Suprapubic skin (tissue), 4 donors: ENCODE measurements around the gene DRG2.

Source experiments
- EP300 ChIP-seq: sonication (generic); formaldehyde crosslinking; IDR thresholded peaks from one replicate; pipeline ENCODE4 v1.6.1; 2017; ENCODE audit warnings: antibody characterized with exemption
- POLR2A ChIP-seq, 2 donors: fragments of 450-650 bp; IDR thresholded peaks; one replicate each; pipeline ENCODE4 v1.6.1; 2017; ENCODE audit warnings: antibody characterized with exemption in 2 of 2, mild to moderate bottlenecking in 2 of 2, moderate library complexity in 2 of 2
- POLR2AphosphoS5 ChIP-seq, 3 donors: sonication (generic); formaldehyde crosslinking; IDR thresholded peaks; one replicate each; pipeline ENCODE4 v1.6.1; 2017; ENCODE audit warnings: antibody characterized with exemption in 3 of 3
- TF ChIP-seq, protein P1 (sequence below), 2 donors: fragments of 200-600 bp in 1 of 2; fragments of 450-650 bp in 1 of 2; sonication (generic) in 1 of 2; IDR thresholded peaks; one replicate each; pipeline ENCODE4 v1.5.1; 2016 to 2019; ENCODE audit warnings: antibody characterized with exemption in 2 of 2, mild to moderate bottlenecking in 1 of 2, moderate library complexity in 1 of 2

DNA sequence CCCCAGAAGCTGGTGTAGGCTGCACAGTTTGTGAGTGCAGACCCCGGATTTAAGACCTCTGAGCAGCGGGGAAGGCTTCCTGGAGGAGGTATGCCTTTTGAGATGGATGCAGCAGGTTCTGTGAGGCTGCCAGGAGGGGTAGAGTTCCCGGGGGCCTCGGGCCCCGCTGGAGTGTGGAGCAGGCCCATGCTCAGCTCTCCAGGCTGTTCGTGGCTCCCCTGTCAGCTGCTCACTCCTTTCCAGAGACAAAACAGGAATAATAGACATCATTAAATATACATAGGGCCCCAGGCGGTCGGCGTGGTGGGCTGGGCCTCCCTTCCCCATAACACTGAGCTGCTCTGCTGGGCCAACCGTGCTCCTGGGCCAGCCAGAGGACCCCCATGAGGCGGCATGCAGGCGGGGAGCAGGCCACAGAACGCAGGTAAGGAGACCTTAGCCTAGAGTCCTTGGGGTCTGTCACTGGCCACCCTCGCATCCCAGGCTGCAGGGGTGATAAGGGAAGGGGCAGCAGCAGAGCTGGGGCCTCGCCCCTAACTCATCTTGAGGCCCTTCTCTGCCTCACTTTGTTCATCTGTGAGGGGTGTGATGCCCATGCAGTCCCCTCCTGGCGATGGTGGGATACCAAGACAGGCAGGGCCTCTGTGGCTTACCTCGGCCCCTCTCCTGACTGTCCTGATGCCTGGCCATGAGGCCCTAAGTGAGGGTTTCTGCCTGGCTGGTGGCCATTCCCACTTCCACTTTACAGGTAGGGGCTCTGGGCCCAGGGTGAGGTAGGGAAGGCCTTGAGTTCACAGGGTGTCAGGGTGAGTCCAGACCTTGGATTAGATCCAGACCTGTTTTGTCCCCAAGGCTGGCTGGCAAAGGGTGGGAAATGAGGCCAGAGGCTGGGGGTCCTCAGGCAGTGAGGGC is 20.9 kb downstream of the DRG2 start, which contains the start of gene MYO15A:
- TF ChIP-seq, protein P1, sequence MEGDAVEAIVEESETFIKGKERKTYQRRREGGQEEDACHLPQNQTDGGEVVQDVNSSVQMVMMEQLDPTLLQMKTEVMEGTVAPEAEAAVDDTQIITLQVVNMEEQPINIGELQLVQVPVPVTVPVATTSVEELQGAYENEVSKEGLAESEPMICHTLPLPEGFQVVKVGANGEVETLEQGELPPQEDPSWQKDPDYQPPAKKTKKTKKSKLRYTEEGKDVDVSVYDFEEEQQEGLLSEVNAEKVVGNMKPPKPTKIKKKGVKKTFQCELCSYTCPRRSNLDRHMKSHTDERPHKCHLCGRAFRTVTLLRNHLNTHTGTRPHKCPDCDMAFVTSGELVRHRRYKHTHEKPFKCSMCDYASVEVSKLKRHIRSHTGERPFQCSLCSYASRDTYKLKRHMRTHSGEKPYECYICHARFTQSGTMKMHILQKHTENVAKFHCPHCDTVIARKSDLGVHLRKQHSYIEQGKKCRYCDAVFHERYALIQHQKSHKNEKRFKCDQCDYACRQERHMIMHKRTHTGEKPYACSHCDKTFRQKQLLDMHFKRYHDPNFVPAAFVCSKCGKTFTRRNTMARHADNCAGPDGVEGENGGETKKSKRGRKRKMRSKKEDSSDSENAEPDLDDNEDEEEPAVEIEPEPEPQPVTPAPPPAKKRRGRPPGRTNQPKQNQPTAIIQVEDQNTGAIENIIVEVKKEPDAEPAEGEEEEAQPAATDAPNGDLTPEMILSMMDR (IDR thresholded peaks at IDR 0.05), result no peak
- no peak for TF ChIP-seq POLR2A (IDR thresholded peaks at IDR 0.05)
- no peak for TF ChIP-seq POLR2AphosphoS5 (IDR thresholded peaks at IDR 0.05)
- no peak for TF ChIP-seq EP300
